Psoas muscle (tissue), 8 donors: Measurements from ENCODE around the gene PTCD3. TPM values are rescaled to one million over a fixed set of nuclear protein-coding genes. Genes with fewer than 3 reads are reported as not detected.
A peak's percentile ranks its signal among the peaks of the same experiment; 100 is the strongest.

ENCODE experiments used
- ATAC-seq, 4 donors: fragments of 200-7000 bp; cut with Tn5 transposase; one replicate each; pipeline ENCODE4 v1.9.1; 2020; ENCODE audit warnings: moderate library complexity in 3 of 4, mild to moderate bottlenecking in 2 of 4
- DNase-seq, 2 donors: peaks; one replicate each; pipeline ENCODE4 v3.0.0-alpha.2; 2020
- H3K27ac ChIP-seq: fragments of 200-600 bp; one replicate; pipeline ENCODE4 v1.8.0; 2022
- H3K27me3 ChIP-seq, 3 donors: fragments of 200-600 bp in 1 of 3; one replicate each; pipeline versions ENCODE4 v1.6.1 to v1.8.0; 2013 to 2022; ENCODE audit warnings: low read length in 2 of 3, mild to moderate bottlenecking in 2 of 3, moderate library complexity in 1 of 3; ENCODE audit not compliant: insufficient read depth in 3 of 3
- H3K36me3 ChIP-seq, 2 donors: fragments of 200-600 bp in 1 of 2; one replicate each; pipeline versions ENCODE4 v1.6.1 to v1.8.0; 2013 to 2022; ENCODE audit warnings: low read depth in 1 of 2, mild to moderate bottlenecking in 1 of 2, moderate library complexity in 1 of 2; ENCODE audit not compliant: insufficient read depth in 1 of 2
- H3K4me1 ChIP-seq: fragments of 200-600 bp; one replicate; pipeline ENCODE4 v1.8.0; 2022
- H3K4me3 ChIP-seq: fragments of 200-600 bp; one replicate; pipeline ENCODE4 v1.8.0; 2022; ENCODE audit warnings: mild to moderate bottlenecking
- H3K9me3 ChIP-seq: fragments of 200-600 bp; one replicate; pipeline ENCODE4 v1.8.0; 2022
- WGBS, 3 donors: extraction: QIAGEN DNeasy Blood & Tissue Kit; methylation state at CpG; one replicate each; pipeline versions ENCODE4 v1.1.6 to v1.1.7; 2013; 5-methylcytosine and 5-hydroxymethylcytosine counted together
- intact Hi-C, 2 donors: fragments of 100-400 bp; cut with DNase I; formaldehyde crosslinking; loops; one replicate each; pipeline versions ENCODE4 v1.11.0 to v1.14.2; 2022
- polyA plus RNA-seq, 3 donors: library from polyadenylated mRNA; stranded (reverse); fragments of 200-250 nt; gene quantifications; one replicate each; pipeline ENCODE4 v1.2.3, GENCODE V29; 2013
- total RNA-seq, 4 donors: library from RNA; stranded (reverse); fragmentation: NEBNext Ultra II Directional in 2 of 4; extraction: Animal tissue kit (Norgen Biotek cat#: 25700) in 2 of 4; gene quantifications; one replicate each; pipeline versions ENCODE4 v1.2.1 to v1.2.4, GENCODE V29; 2021 to 2023
- TF ChIP-seq, protein P1 (sequence below): fragments of 200-600 bp; IDR thresholded peaks from one replicate; pipeline ENCODE4 v1.8.0; 2022; ENCODE audit warnings: antibody characterized with exemption
- donor health status: healthy with polysubstance abuse.
- donor health status: DM: no; HTN: no; CAD: no; lungs with moderate emphysema.
- donor health status: Bipolar disorder and iron deficiency.
- donor health status: healthy.
- donor health status: DM: yes; HTN: yes; CAD: no.
- donor health status: DM: no; HTN: no; CAD: no.
- donor health status: DM: no; HTN: no; CAD: no.
- donor health status: DM: yes; HTN: yes; CAD: no.

The PTCD3 gene
- total and polyA plus RNA-seq, 7 donors, result 32.8 to 148 (median 92.5) TPM

DNA sequence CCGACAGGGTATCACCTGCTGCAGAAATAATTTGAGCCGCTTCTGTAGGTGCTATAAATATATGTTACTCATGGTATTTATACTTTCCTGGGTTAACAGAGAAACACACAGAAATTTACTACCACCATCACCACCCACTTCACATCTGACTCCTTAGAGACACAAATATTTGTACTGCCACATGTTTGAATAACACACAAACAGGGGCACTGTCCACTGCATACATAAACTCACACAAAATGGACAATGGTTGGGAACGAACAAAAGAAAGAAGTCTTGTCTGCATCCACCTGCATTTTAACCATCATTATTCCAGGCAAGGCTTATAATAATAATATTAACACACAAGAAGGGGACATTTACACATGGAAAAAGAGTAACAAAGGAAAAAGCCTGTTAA is 65.3 kb downstream of the PTCD3 start:
- Histone ChIP-seq H3K27me3 (no peaks in the 10 kb centered on the region), H3K4me3 (no peak overlapping the region), H3K9me3 (no peaks in the 10 kb centered on the region), H3K27ac (no peak overlapping the region), H3K4me1 (peaks cover 13% of the 10 kb centered on the region), H3K36me3 (peaks cover 5 to 86% of the 10 kb centered on the region in 2 donors)
- DNase-seq (no peak), ATAC-seq (no peak)
- WGBS, 3 donors, result 59 to 78% (median 65%) methylated on average over 3 of the region's 3 CpGs
- TF ChIP-seq, protein P1, sequence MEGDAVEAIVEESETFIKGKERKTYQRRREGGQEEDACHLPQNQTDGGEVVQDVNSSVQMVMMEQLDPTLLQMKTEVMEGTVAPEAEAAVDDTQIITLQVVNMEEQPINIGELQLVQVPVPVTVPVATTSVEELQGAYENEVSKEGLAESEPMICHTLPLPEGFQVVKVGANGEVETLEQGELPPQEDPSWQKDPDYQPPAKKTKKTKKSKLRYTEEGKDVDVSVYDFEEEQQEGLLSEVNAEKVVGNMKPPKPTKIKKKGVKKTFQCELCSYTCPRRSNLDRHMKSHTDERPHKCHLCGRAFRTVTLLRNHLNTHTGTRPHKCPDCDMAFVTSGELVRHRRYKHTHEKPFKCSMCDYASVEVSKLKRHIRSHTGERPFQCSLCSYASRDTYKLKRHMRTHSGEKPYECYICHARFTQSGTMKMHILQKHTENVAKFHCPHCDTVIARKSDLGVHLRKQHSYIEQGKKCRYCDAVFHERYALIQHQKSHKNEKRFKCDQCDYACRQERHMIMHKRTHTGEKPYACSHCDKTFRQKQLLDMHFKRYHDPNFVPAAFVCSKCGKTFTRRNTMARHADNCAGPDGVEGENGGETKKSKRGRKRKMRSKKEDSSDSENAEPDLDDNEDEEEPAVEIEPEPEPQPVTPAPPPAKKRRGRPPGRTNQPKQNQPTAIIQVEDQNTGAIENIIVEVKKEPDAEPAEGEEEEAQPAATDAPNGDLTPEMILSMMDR, result no peak
- intact Hi-C loops, result no loop called here

DNA sequence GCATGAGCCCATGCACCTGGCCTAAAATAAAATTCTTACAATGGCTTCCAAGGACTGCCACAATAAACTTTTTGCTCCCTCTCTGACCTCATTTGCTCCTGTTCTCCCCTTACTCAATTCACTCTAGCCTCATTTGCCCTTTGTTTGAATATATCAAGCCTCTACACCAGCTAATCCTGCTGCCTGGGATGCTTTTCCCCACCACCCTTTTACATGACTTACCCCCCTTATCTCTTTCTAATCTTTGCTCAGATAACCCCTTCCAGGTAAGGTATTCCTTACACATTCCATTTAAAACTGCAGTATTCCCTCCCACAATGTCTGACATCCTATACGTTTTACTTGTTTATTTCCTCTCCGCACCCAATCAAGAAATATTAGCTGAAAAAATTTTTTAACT is 66.6 kb downstream of the PTCD3 start:
- H3K4me1 ChIP-seq, result peaks cover 21% of the 10 kb centered on the region
- H3K9me3 ChIP-seq, result no peaks in the 10 kb centered on the region
- TF ChIP-seq, protein P1, result no peak
- intact Hi-C loops, result no loop called here
- DNase-seq, result no peak
- WGBS, 3 donors, result 87 to 95% (median 93%) methylated on average over 2 of the region's 2 CpGs
- no peak for ATAC-seq
- H3K27me3 ChIP-seq, result no peaks in the 10 kb centered on the region
- peaks cover 4 to 86% of the 10 kb centered on the region in 2 donors for H3K36me3 ChIP-seq
- H3K27ac ChIP-seq, result no peak overlapping the region
- H3K4me3 ChIP-seq, result no peak overlapping the region

DNA sequence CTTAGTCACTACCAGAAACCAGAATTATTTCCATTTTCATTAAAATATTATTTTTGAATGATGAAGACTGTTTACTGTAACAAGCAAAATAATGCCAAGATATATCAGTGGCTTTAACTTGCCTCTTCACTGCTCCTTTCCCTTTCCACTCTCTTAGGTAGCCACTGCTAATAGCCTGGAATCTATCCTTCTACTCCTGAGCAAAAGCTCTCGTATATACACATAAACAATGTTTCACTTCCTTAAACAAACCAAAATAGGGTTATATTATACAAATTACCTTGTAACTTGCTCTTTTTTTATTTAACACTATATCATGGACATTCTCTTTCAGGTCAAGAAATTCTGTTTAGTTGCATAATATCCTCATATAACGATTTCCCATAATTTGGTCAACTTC is 68.4 kb downstream of the PTCD3 start:
- WGBS, 3 donors, result 71 to 77% (median 76%) methylated on average over 2 of the region's 2 CpGs
- H3K4me1 ChIP-seq, result peaks cover 21% of the 10 kb centered on the region
- intact Hi-C loops, result no loop called here

DNA sequence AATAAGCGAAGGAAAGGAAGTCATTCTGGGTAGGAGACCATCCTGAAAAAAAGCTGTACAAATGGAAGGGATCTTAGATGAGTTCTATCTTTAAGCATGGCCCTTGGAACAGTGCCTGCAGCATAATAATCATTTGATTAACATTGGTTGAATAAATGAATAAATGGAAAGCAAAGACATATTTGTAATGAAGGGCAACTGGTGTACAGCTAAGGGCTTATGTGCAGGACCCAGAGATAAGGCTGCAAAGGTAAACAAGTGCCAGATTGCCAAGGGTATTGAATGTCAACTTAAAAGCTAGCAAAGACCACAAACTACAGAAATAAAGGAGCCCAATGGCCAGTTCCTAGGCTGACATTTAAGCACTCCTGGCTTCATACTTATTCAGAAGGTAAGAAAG is 69.8 kb downstream of the PTCD3 start:
- Histone ChIP-seq H3K27me3 (no peaks in the 10 kb centered on the region), H3K27ac (peak overlapping the region; percentile 54), H3K4me3 (no peak overlapping the region), H3K4me1 (peaks cover 21% of the 10 kb centered on the region), H3K36me3 (peaks cover 4 to 84% of the 10 kb centered on the region in 2 donors), H3K9me3 (no peaks in the 10 kb centered on the region)
- 78 to 97% (median 95%) methylated on average over 1 of the region's 1 CpG for WGBS, 3 donors
- TF ChIP-seq, protein P1, result no peak
- ATAC-seq (no peak), DNase-seq (no peak)
- intact Hi-C loops, result no loop called here

More for the DNA sequence above, 68.4 kb downstream of the PTCD3 start:
- H3K27me3 ChIP-seq, result no peaks in the 10 kb centered on the region
- no peak for ATAC-seq
- H3K36me3 ChIP-seq, result peaks cover 4 to 86% of the 10 kb centered on the region in 2 donors
- no peak overlapping the region for H3K27ac ChIP-seq
- H3K9me3 ChIP-seq, result no peaks in the 10 kb centered on the region
- H3K4me3 ChIP-seq, result no peak overlapping the region
- no peak for DNase-seq
- TF ChIP-seq, protein P1, result no peak

DNA sequence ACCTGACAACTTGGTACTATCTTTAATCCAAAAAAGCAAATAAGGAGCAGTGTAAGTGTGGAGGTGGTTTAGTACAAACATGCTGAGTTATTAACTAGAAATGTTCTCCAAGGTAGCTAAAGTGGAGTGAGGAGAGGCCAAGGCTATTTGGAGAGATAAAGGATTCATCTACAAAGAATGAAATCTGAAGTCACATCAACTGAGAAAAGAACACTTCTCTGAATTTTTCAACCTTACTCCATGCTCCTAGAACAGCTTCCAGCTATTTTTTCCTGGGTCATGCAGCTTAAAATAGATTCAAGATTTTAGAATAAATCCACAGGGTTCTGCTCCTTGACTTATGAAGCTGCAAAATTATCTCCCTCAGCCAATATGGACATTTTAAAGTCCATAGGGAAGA is 70.6 kb downstream of the PTCD3 start:
- H3K27ac ChIP-seq, result peak overlapping the region; percentile 54
- no peaks in the 10 kb centered on the region for H3K27me3 ChIP-seq
- H3K9me3 ChIP-seq, result no peaks in the 10 kb centered on the region
- peaks cover 8 to 80% of the 10 kb centered on the region in 2 donors for H3K36me3 ChIP-seq
- peak; percentile 54 to 91 (median 82) for ATAC-seq
- peaks cover 21% of the 10 kb centered on the region for H3K4me1 ChIP-seq
- no peak for DNase-seq
- intact Hi-C loops, result no loop called here
- TF ChIP-seq, protein P1, result no peak
- H3K4me3 ChIP-seq, result no peak overlapping the region
